Right ventricle myocardium inferior (tissue), 1 donor: ENCODE measurements around the gene RSPH1. TPM values are rescaled to one million over a fixed set of nuclear protein-coding genes. Genes with fewer than 3 reads are reported as not detected.

Experiments used
- ATAC-seq: fragments of 200-7000 bp; cut with Tn5 transposase; one replicate; pipeline ENCODE4 v1.9.1; 2020; ENCODE audit warnings: mild to moderate bottlenecking, moderate library complexity
- DNase-seq: peaks from one replicate; pipeline ENCODE4 v3.0.0; 2021; ENCODE audit errors: missing footprints
- intact Hi-C: fragments of 100-400 bp; cut with DNase I; formaldehyde crosslinking; loops from one replicate; pipeline ENCODE4 v1.11.0; 2022
- total RNA-seq: library from RNA; stranded (reverse); fragmentation: NEBNext Ultra II Directional; extraction: Animal tissue kit (Norgen Biotek cat#: 25700); gene quantifications from one replicate; pipeline ENCODE4 v1.2.1, GENCODE V29; 2021
- donor health status: DM: no; HTN: yes; CAD: no; lungs with severe emphysema.

RSPH1 gene
- total RNA-seq, 1 donor from 2014 or later: not detected

GRCh38 chr21:42459082-42459460 lies 37.0 kb downstream of the RSPH1 start:
- intact Hi-C loops: no loop called here
- no peak for ATAC-seq
- DNase-seq: no peak

GRCh38 chr21:42456457-42456856 lies 39.6 kb downstream of the RSPH1 start:
- DNase-seq: no peak
- no peak for ATAC-seq
- intact Hi-C loops: no loop called here

- ATAC-seq: no peak
- intact Hi-C loops: no loop called here
- DNase-seq: no peak
Measured at GRCh38 chr21:42455754-42456440, 40.1 kb downstream of the RSPH1 start.

GRCh38 chr21:42455196-42455595 lies 40.8 kb downstream of the RSPH1 start:
- intact Hi-C loops: no loop called here
- ATAC-seq (no peak), DNase-seq (no peak)

GRCh38 chr21:42454786-42455185 lies 41.2 kb downstream of the RSPH1 start:
- intact Hi-C loops: no loop called here
- ATAC-seq (no peak), DNase-seq (no peak)

- intact Hi-C loops: no loop called here
- ATAC-seq (no peak), DNase-seq (no peak)
Measured at GRCh38 chr21:42453986-42454570, 41.9 kb downstream of the RSPH1 start.

GRCh38 chr21:42453224-42453985 lies 42.6 kb downstream of the RSPH1 start:
- DNase-seq (no peak), ATAC-seq (no peak)
- intact Hi-C loops: no loop called here

GRCh38 chr21:42452401-42453223 lies 43.4 kb downstream of the RSPH1 start:
- intact Hi-C loops: no loop called here
- no peak for ATAC-seq
- no peak for DNase-seq

- no peak for ATAC-seq
- DNase-seq: no peak
- intact Hi-C loops: no loop called here
Measured at GRCh38 chr21:42451941-42452340, 44.1 kb downstream of the RSPH1 start.

GRCh38 chr21:42448686-42449085 lies 47.3 kb downstream of the RSPH1 start:
- DNase-seq (no peak), ATAC-seq (no peak)
- intact Hi-C loops: loop anchor here (2.0 to 5.0 kb wide), 3 partner anchors 56 to 304 kb away; no protein-coding TSS in a partner anchor

- intact Hi-C loops: loop anchor here (2.0 to 5.0 kb wide), 3 partner anchors 55 to 303 kb away; no protein-coding TSS in a partner anchor
- ATAC-seq (no peak), DNase-seq (no peak)
Measured at GRCh38 chr21:42447732-42448131, 48.3 kb downstream of the RSPH1 start.

- intact Hi-C loops: loop anchor here (5.0 kb wide), 2 partner anchors 55 to 110 kb away; no protein-coding TSS in a partner anchor
- DNase-seq (no peak), ATAC-seq (no peak)
Measured at GRCh38 chr21:42447182-42447581, 48.8 kb downstream of the RSPH1 start.

- intact Hi-C loops: loop anchor here (5.0 kb wide), 2 partner anchors 54 to 109 kb away; no protein-coding TSS in a partner anchor
- no peak for DNase-seq
- no peak for ATAC-seq
Measured at GRCh38 chr21:42446531-42446930, 49.5 kb downstream of the RSPH1 start.

GRCh38 chr21:42445311-42445710 lies 50.7 kb downstream of the RSPH1 start:
- DNase-seq (no peak), ATAC-seq (no peak)
- intact Hi-C loops: loop anchor here (5.0 kb wide), 2 partner anchors 53 to 108 kb away; no protein-coding TSS in a partner anchor

GRCh38 chr21:42444745-42445059 lies 51.3 kb downstream of the RSPH1 start:
- no peak for ATAC-seq
- intact Hi-C loops: loop anchor here (5.0 kb wide), 2 partner anchors 52 to 107 kb away; no protein-coding TSS in a partner anchor
- no peak for DNase-seq

- DNase-seq (no peak), ATAC-seq (no peak)
- intact Hi-C loops: no loop called here
Measured at GRCh38 chr21:42443876-42444744, 51.9 kb downstream of the RSPH1 start.

- intact Hi-C loops: no loop called here
- ATAC-seq: no peak
Measured at GRCh38 chr21:42443181-42443785, 52.7 kb downstream of the RSPH1 start.

GRCh38 chr21:42441963-42442362 lies 54.1 kb downstream of the RSPH1 start:
- DNase-seq (no peak), ATAC-seq (no peak)
- intact Hi-C loops: no loop called here

More at GRCh38 chr21:42443181-42443785, 52.7 kb downstream of the RSPH1 start:
- DNase-seq: no peak
